HEK293T (cell line): ENCODE data around the gene TBRG4.

Source experiments
- FOXM1 ChIP-seq: fragments of 450-650 bp; IDR thresholded peaks from 2 replicates; pipeline ENCODE4 v1.6.1; 2017; ENCODE audit warnings: mild to moderate bottlenecking, borderline replicate concordance
- HDGF ChIP-seq: fragments of 450-650 bp; IDR thresholded peaks from 2 replicates; pipeline ENCODE4 v1.6.1; 2017; ENCODE audit warnings: antibody characterized with exemption, borderline replicate concordance
- LEF1 ChIP-seq: fragments of 450-650 bp; IDR thresholded peaks from 2 replicates; pipeline ENCODE4 v1.6.1; 2017; ENCODE audit warnings: mild to moderate bottlenecking, borderline replicate concordance
- NFRKB ChIP-seq: fragments of 450-650 bp; IDR thresholded peaks from 2 replicates; pipeline ENCODE4 v1.6.1; 2016; ENCODE audit warnings: mild to moderate bottlenecking, moderate library complexity
- PKNOX1 ChIP-seq: fragments of 450-650 bp; IDR thresholded peaks from 2 replicates; pipeline ENCODE4 v1.6.1; 2016
- SUZ12 ChIP-seq: fragments of 450-650 bp; IDR thresholded peaks from 2 replicates; pipeline ENCODE4 v1.6.1; 2016; ENCODE audit warnings: mild to moderate bottlenecking

- TF ChIP-seq FOXM1 = no peak
- TF ChIP-seq SUZ12 = no peak
- TF ChIP-seq PKNOX1 = no peak
- TF ChIP-seq NFRKB = no peak
- TF ChIP-seq LEF1 = no peak
- no peak for TF ChIP-seq HDGF
Measured at GRCh38 chr7:45057878-45058277, 53.6 kb downstream of the TBRG4 start.
